HG03108 (cell line): ENCODE results near the gene HLCS.

Experiments used
- ATAC-seq: cut with Tn5 transposase; IDR thresholded peaks from one replicate; pipeline ENCODE4 v1.9.1; 2021; ENCODE audit warnings: moderate library complexity; ENCODE audit not compliant: unreplicated experiment

HLCS gene

GRCh38 chr21:36985751-36986594, 19.5 kb upstream of the HLCS start:
- no peak for ATAC-seq

DNA sequence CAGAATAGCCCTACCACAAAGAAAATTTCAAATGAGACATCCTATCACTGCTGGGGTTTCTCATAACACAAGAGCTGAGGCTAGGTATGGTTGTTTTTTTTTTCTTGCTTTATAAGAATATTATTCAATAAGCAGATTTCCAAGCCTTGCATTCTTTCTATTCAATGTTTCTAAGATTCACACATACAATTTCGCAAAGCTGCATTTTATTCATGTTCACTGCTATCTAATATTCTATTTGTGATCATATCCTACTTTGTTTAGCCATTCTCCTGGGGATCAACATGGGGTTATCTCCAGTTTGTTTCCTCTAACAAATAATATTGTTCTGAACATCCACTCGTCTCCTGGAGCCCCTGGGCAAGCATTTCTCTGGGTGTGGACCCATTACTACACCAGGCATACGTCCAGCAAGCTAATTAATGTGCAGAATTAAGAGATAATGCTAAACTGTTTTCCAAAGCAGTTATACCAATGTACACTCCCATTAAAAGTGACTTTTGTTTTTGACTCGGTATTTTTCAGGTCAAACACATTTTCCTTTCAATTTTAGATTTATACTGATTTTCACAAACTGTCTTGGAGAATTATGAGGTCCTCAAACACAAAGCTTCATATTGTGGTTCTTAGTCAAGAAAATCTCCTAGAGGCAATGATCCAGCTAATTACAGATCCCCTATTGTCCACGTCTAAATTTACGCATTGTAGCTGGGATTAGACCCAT, 15.7 kb upstream of the HLCS start:
- ATAC-seq, result no peak

- ATAC-seq, result no peak
These were observed 14.6 kb upstream of the HLCS start for GRCh38 chr21:36981049-36981391.

- ATAC-seq, result no peak
These were observed 14.0 kb upstream of the HLCS start for GRCh38 chr21:36980280-36981048.

DNA sequence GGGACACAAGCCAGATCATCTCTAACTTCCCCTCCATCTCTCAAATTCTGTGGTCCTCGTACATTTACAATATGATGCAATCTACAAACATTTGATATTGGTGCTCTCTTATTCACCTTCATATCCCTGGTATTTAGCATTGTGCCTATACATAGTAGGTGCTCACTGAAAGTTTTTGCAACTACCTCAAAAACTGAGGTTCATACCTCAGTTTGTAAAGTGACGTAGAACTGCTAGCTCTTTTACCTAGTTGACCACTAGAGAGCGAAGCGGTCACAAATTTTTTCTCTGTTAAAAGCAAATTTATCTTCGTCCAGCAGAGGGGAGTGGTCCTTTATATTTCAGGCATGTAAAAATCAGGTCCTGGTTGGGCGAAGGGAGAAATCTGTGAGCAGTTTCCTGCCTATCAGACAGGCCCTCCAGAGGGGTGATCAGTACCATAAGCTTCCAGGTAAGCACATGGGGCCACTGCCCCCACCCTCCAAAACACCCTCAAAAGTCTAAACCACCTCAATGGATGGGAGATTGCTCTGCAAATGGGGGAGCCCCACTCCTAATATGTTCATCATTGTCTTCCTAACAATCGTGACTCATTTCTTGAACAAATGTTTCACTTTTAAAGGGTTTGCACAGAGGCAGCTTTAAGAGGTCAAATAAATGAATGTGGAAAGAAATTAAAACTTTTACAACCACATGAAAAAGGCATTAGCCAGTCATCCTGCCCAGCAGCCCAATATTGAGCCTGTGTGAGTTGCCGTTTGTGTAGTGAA, 10.6 kb upstream of the HLCS start:
- ATAC-seq, result peak; percentile 65

DNA sequence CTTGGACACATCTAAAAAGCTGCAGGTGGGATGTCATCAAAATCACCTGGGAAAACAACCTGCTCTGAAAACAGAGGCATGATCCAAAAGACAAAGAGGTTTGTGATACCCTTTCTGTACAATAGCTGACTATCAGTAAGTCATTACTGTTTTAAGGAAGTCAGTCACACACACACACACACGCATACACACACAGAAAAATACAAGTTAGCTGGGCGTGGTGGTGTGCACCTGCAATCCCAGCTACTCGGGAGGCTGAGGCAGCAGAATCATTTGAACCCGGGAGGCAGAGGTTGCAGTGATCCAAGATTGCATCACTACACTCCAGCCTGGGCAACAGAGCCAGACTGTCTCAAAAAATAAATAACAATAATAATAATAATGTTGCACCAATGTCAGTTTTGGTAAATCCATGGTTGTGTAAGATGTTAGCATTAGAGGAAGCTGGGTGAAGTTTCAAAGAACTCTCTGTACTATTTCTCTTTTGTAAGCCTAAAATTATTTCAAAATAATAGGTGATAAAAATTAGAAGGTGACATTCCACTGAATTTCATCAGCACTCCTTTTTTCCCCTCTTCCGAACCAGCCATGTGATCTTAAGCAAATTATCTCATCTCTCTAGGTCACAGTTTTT, 9.9 kb upstream of the HLCS start:
- ATAC-seq, result no peak

DNA sequence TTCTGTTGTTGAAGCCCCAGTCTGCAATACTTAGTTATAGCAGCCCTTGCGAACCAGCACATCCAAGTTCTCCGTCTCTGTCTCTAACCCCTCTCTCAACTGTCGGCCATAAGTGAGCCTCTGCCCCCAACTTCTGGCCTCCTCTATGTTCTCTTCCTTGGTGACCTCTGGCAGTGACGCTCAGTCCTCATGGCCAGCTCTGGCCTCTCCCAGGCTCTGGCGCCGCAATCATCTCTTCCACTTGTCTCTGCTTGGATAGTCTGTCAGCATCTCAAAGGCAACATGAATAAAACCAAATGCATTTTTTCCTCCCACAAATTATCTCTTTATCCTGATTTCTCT, 8.4 kb upstream of the HLCS start:
- no peak for ATAC-seq

DNA sequence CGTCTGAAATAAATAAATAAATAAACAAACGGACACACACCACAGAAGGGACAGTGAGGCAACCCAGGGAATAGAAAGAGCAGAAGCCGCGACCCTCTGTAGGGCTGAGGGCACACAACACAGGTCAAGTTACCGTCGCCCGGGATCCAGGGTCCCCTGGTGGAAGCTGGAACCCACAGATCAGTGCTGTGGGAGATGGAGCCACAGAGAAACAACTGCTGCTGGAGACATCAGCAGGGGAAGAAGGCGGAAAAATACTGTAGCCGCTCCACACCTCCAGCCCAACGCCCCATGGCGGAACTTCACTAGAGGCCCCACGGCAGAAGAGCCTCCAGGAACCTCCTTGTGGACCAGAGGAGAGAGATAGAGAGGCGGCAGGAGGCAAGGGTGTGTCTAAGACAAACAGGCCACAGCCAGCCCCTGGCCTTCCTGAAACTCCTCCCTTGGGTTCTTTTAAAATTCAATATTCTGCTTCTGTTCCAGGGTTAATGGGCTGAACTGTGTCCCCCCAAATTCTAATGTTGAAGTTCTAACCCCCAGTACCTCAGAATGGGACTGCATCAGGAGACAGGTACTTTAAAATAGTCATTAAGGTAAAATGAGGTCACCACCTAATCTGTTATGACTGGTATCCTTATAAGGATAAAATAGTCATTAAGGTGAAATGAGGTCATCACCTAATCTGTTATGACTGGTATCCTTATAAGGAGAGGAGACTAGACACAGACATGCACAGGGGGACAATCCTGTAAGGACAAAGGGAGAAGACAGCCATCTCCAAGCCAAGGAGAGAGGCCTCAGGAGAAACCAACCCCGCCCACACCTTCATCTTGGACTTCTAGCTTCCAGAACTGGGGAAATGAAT, 7.7 kb upstream of the HLCS start:
- no peak for ATAC-seq

DNA sequence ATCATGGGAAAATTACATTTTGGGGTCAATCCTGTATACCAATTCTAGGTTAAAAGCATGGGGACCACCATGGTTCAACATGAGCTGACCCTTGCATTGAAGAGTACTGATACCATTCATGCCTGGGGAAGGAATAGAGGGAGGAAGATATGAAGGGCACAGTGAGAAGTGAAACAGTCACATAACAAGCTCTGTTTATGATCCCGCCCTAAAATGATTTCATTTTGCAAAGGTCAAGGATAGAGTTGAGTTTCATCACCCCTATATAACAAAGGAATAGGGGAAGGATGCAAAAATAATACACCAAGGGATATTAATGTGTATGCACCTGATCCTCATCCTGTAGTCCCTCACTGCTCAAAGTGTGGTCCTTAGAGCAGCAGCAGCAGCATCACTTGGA, 2.5 kb upstream of the HLCS start:
- ATAC-seq, result no peak

DNA sequence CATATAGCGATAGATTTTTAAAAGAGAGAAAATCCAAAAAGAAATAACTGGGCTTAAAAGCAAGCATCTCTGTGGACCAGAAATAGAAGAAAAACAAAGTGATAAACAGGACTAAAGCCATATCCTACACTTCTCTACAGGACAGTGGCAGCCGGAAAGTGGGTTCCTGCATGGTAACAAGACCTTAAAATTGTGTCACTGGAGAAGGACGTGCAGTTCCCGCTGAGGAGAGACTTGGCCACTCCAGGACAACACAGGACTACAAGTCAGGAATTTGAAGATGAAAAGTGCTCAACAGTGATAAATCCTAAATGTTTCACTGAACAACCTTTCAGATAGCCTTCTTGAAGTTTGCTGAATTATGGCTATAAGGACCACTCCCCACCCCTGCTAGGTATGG, 1.9 kb upstream of the HLCS start:
- ATAC-seq, result no peak

- peak; percentile 16 for ATAC-seq
These were observed 626 bp upstream of the HLCS start for GRCh38 chr21:36966821-36967768.

DNA sequence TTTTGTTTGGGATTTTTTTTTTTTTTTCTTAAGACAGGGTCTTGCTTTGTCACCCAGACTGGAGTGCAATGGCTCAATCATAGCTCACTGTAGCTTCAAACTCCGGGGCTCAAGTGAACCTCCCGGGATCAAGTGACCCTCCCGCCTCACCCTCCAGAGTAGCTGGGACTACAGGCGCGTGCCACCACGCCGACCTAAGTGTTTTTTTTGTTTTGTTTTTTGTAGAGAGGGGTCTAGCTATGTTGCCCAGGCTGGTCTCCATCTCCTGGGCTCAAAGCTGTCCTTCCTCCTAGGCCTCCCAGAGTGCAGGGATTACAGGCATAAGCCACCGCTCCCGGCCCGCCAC, 776 bp downstream of the HLCS start:
- ATAC-seq, result no peak

GRCh38 chr21:36964827-36965719, 1.4 kb downstream of the HLCS start:
- ATAC-seq, result no peak

DNA sequence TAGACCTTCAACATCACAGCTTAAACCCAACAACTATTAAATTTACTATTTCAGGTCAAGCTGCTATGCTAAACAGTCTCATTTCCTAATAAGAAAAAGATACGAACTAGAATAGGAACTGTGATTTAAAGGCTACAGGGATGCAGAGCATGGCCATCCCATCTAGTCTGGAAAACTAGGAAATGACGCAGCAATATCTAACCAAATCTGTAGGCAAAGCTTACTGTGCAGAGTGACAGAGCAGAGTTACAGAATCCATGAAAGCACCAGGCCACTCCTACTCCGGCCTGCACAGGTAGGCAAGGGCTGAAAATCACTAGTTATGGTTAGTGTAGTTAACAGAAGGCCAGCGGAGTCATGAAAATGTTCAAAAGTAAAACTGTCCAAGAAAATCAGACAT, 2.1 kb downstream of the HLCS start:
- ATAC-seq, result no peak

DNA sequence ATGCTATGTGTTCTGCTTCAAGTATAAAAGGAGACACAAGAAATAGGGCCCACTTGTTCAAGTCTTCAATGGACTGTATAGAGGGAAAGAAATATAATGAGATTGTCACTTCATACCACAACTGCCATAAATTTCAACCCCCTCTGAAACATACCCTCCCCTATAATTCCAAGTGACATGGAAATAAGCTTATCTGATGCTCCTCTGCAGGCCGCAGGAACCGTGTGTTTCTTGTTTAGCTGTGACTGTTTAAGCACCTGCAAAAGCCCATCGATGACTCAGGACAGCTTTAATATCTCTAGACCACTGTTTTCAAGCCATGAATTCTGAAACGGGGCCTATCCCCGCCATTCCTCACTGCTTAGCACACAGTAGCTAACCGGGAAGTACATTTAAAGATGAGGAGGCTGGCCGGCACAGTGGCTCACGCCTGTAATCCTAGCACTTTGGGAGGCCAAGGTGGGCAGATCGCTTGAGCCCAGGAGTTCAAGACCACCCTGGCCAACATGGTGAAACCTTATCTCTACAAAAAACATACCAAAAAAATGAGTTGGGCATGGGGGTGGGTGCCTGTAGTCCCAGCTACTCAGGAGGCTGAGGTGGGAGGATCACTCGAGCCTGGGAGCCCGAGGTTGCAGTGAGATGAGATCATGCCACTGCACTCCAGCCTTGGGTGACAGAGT, 4.2 kb downstream of the HLCS start:
- no peak for ATAC-seq

DNA sequence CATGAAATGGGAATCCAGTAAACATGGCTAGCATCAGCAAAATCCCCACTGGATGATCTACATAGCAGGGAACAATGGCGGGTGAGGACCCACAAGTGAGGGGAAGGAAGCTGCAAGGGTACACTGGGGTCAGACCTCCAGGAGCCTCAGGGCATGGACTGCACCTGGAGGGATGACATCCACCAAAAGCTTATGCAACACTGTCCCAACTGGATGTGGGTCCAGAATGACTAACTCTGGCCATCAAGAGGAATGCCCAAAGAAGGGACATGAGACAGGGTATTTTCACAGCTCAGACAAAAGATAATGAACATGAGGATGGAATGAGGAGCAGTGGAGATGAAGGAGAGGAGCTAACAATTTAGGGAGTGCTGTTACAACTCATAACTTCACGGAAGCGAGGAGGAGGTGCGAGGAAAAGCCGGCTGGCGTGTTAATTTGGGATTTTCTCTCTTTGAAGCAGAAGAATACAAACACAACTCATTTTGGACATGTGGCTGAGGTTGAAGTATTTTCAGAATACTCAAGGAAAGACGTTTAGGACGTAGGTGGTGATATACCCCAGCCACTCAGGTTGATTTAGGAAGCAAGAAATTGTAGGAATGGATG, 5.7 kb downstream of the HLCS start:
- no peak for ATAC-seq
